A549 (cell line): Measurements from ENCODE around the gene PARG. TPM values are rescaled to one million over a fixed set of nuclear protein-coding genes. Genes with fewer than 3 reads are reported as not detected.

Experiments used
- ATAC-seq, 2 experiments: fragments of 200-7000 bp in 1 of 2; fragments of >200 bp in 1 of 2; cut with Nextera tagmentation in 1 of 2; cut with Tn5 transposase in 1 of 2; 3 replicates each; pipeline versions ENCODE4 v1.8.0 to v1.9.1; 2018 to 2020; ENCODE audit warnings: mild to moderate bottlenecking in 1 of 2, moderate library complexity in 1 of 2
- CTCF ChIA-PET: fragments of 300-600 bp; sonication (Branson Sonifier 250); formaldehyde crosslinking; extraction: SDS; loops from one replicate; lab custom pipeline; 2021; ENCODE audit warnings: antibody characterized with exemption, inconsistent platforms; lab: Yijun Ruan, JAX
- POLR2A ChIA-PET: fragments of 350-600 bp; formaldehyde crosslinking; extraction: SDS; loops from one replicate; lab custom pipeline; 2021; ENCODE audit warnings: antibody characterized with exemption, inconsistent platforms; lab: Yijun Ruan, JAX
- DNase-seq, 2 experiments: peaks; one replicate each; pipeline versions ENCODE4 v3.0.0 to v3.0.0-alpha.2; 2011 to 2016; ENCODE audit warnings: low read depth in 1 of 2, low spot score in 1 of 2
- FAIRE-seq: peaks from 2 replicates; lab custom pipeline; 2011; peaks lifted over from hg19 to GRCh38; lab: Jason Lieb, UNC
- H3K27ac ChIP-seq, 2 experiments: fragments of >200 bp; sonication (Bioruptor Twin); formaldehyde crosslinking; 3 replicates each; pipeline ENCODE4 v1.5.1; 2016 to 2017
- H3K4me1 ChIP-seq: fragments of >200 bp; sonication (Bioruptor Twin); formaldehyde crosslinking; 3 replicates; pipeline ENCODE4 v1.6.1; 2016
- H3K4me2 ChIP-seq: fragments of >200 bp; sonication (Bioruptor Twin); formaldehyde crosslinking; 3 replicates; pipeline ENCODE4 v1.6.1; 2016
- H3K4me3 ChIP-seq: fragments of >200 bp; sonication (Bioruptor Twin); formaldehyde crosslinking; 3 replicates; pipeline ENCODE4 v1.5.1; 2016
- H3K9me3 ChIP-seq: fragments of >200 bp; sonication (Bioruptor Twin); formaldehyde crosslinking; 3 replicates; pipeline ENCODE4 v1.6.1; 2016
- ATOH8 ChIP-seq: fragments of 250-450 bp; sonication (Bioruptor Pico); IDR thresholded peaks from 2 replicates; pipeline ENCODE4 v1.5.0; 2020; ENCODE audit warnings: low read depth, mild to moderate bottlenecking, moderate library complexity
- BHLHE40 ChIP-seq: IDR thresholded peaks from 2 replicates; pipeline ENCODE4 v1.6.1; 2012; ENCODE audit warnings: low read depth, low read length, inconsistent platforms
- CBX8 ChIP-seq: fragments of 200-600 bp; sonication (generic); IDR thresholded peaks from 2 replicates; pipeline ENCODE4 v1.6.1; 2016
- CEBPB ChIP-seq, 2 experiments: fragments of >200 bp in 1 of 2; sonication (Bioruptor Twin) in 1 of 2; formaldehyde crosslinking in 1 of 2; IDR thresholded peaks; 2 replicates each; pipeline ENCODE4 v1.6.1; 2012 to 2016
- CHD2 ChIP-seq: fragments of 150-350 bp; IDR thresholded peaks from 2 replicates; pipeline ENCODE4 v1.6.1; 2014; ENCODE audit warnings: low read length; ENCODE audit not compliant: partially characterized antibody
- CHD4 ChIP-seq: fragments of 200-600 bp; sonication (generic); IDR thresholded peaks from 2 replicates; pipeline ENCODE4 v1.6.1; 2016; ENCODE audit warnings: antibody characterized with exemption, mild to moderate bottlenecking, borderline replicate concordance
- CTCF ChIP-seq: fragments of >200 bp; sonication (Bioruptor Twin); formaldehyde crosslinking; IDR thresholded peaks from 3 replicates; pipeline ENCODE4 v1.5.1; 2016
- EHF ChIP-seq: fragments of 250-450 bp; sonication (Bioruptor Pico); IDR thresholded peaks from 2 replicates; pipeline ENCODE4 v1.5.0; 2020; ENCODE audit warnings: mild to moderate bottlenecking
- EP300 ChIP-seq, 2 experiments: fragments of >200 bp; sonication (Bioruptor Twin); formaldehyde crosslinking; IDR thresholded peaks; 2 replicates in 1 of 2; 3 replicates in 1 of 2; pipeline ENCODE4 v1.6.1; 2016 to 2017
- FOSB ChIP-seq: fragments of 250-450 bp; sonication (Bioruptor Pico); IDR thresholded peaks from 2 replicates; pipeline ENCODE4 v1.5.0; 2020; ENCODE audit warnings: mild to moderate bottlenecking, moderate library complexity
- FOSL2 ChIP-seq, 2 experiments: fragments of 450-650 bp in 1 of 2; fragments of >200 bp in 1 of 2; sonication (Bioruptor Twin) in 1 of 2; formaldehyde crosslinking; IDR thresholded peaks; 2 replicates each; pipeline versions ENCODE4 v1.5.0 to v1.6.1; 2016 to 2020; ENCODE audit warnings: mild to moderate bottlenecking in 1 of 2, moderate library complexity in 1 of 2
- FOXS1 ChIP-seq: fragments of 250-450 bp; sonication (Bioruptor Pico); IDR thresholded peaks from 2 replicates; pipeline ENCODE4 v1.5.0; 2020; ENCODE audit warnings: mild to moderate bottlenecking, moderate library complexity
- GATA3 ChIP-seq: IDR thresholded peaks from 2 replicates; pipeline ENCODE4 v1.6.1; 2012; ENCODE audit warnings: borderline replicate concordance
- HES2 ChIP-seq: fragments of >200 bp; sonication (Bioruptor Twin); formaldehyde crosslinking; IDR thresholded peaks from 2 replicates; pipeline ENCODE4 v1.6.1; 2016
- HMGXB4 ChIP-seq: fragments of 250-450 bp; sonication (Bioruptor Pico); IDR thresholded peaks from 2 replicates; pipeline ENCODE4 v1.5.0; 2021; ENCODE audit warnings: mild to moderate bottlenecking, moderate library complexity, borderline replicate concordance
- HOXB5 ChIP-seq: fragments of 250-450 bp; sonication (Bioruptor Pico); IDR thresholded peaks from 2 replicates; pipeline ENCODE4 v1.5.0; 2020; ENCODE audit warnings: mild to moderate bottlenecking, moderate library complexity
- JUNB ChIP-seq: fragments of >200 bp; sonication (Bioruptor Twin); formaldehyde crosslinking; IDR thresholded peaks from 2 replicates; pipeline ENCODE4 v1.6.1; 2016
- MAX ChIP-seq: IDR thresholded peaks from 2 replicates; pipeline ENCODE4 v1.6.1; 2012
- MAZ ChIP-seq: fragments of 150-350 bp; IDR thresholded peaks from 2 replicates; pipeline ENCODE4 v1.6.1; 2014; ENCODE audit warnings: antibody characterized with exemption, low read depth, low read length, borderline replicate concordance
- NFE2L2 ChIP-seq: fragments of 150-350 bp; conservative IDR thresholded peaks from 2 replicates; pipeline ENCODE4 v1.6.1; 2014; ENCODE audit warnings: low read length
- NPAS2 ChIP-seq: fragments of 250-450 bp; sonication (Bioruptor Pico); IDR thresholded peaks from 2 replicates; pipeline ENCODE4 v1.8.0; 2022; ENCODE audit warnings: mild to moderate bottlenecking, moderate library complexity, borderline replicate concordance
- NR3C1 ChIP-seq: fragments of >200 bp; sonication (Bioruptor Twin); formaldehyde crosslinking; IDR thresholded peaks from 3 replicates; pipeline ENCODE4 v1.6.1; 2017
- POLR2AphosphoS2 ChIP-seq: conservative IDR thresholded peaks from 2 replicates; pipeline ENCODE4 v1.6.1; 2012; ENCODE audit warnings: low read length, improper control_type of control experiment, inconsistent platforms
- RARB ChIP-seq: fragments of 250-450 bp; sonication (Bioruptor Pico); IDR thresholded peaks from 2 replicates; pipeline ENCODE4 v1.8.0; 2021; ENCODE audit warnings: mild to moderate bottlenecking, moderate library complexity
- REST ChIP-seq: fragments of 200-600 bp; sonication (generic); IDR thresholded peaks from 2 replicates; pipeline ENCODE4 v1.6.1; 2016; ENCODE audit warnings: antibody characterized with exemption, mild to moderate bottlenecking, moderate library complexity
- RFX5 ChIP-seq: fragments of 450-650 bp; IDR thresholded peaks from 2 replicates; pipeline ENCODE4 v1.7.1; 2014; ENCODE audit warnings: antibody characterized with exemption, mild to moderate bottlenecking, moderate library complexity
- RNF2 ChIP-seq: fragments of 200-600 bp; sonication (generic); IDR thresholded peaks from 2 replicates; pipeline ENCODE4 v1.6.1; 2016; ENCODE audit warnings: low read depth, mild to moderate bottlenecking, antibody characterized with exemption, moderate library complexity, borderline replicate concordance
- SMC3 ChIP-seq: fragments of >200 bp; sonication (Bioruptor Twin); formaldehyde crosslinking; IDR thresholded peaks from 3 replicates; pipeline ENCODE4 v1.6.1; 2018; ENCODE audit warnings: inconsistent platforms
- SREBF2 ChIP-seq: fragments of 450-650 bp; IDR thresholded peaks from 2 replicates; pipeline ENCODE4 v1.6.1; 2014; ENCODE audit warnings: mild to moderate bottlenecking, moderate library complexity
- ZC3H11A ChIP-seq: fragments of 450-650 bp; IDR thresholded peaks from 2 replicates; pipeline ENCODE4 v1.6.1; 2014; ENCODE audit warnings: antibody characterized with exemption, mild to moderate bottlenecking
- WGBS: methylation state at CpG from one replicate; pipeline ENCODE4 v1.1.6; 2017; ENCODE audit errors: missing lambda C conversion rate; 5-methylcytosine and 5-hydroxymethylcytosine counted together
- polyA plus RNA-seq, 4 experiments: library from polyadenylated mRNA; depleted of rRNA in 3 of 4; stranded (reverse); fragments of >200 nt; fragmentation: RNase III in 1 of 4; extraction: RNeasy Plus Mini Kit Qiagen cat#74134 plus additional on column Dnase treatment in 1 of 4; gene quantifications; 2 replicates in 3 of 4; 3 replicates in 1 of 4; pipeline ENCODE4 v1.2.3, GENCODE V29; 2011 to 2017

PARG gene
- polyA plus RNA-seq, 2 of the 4 experiments (the other 2 are of a cell fraction) = 22.7 to 24.0 TPM

- H3K27ac ChIP-seq = no peak overlapping the region; a peak in 1 of 6 replicates
- no peak for ATAC-seq
- no peak for TF ChIP-seq POLR2AphosphoS2
- no peak for TF ChIP-seq JUNB
- no peak for TF ChIP-seq BHLHE40
- TF ChIP-seq CHD2 = no peak
- TF ChIP-seq HMGXB4 (CRISPR knock-in tag) = no peak
- no peak for TF ChIP-seq NPAS2
- TF ChIP-seq NR3C1 = no peak
- no peak for TF ChIP-seq NFE2L2
- TF ChIP-seq RNF2 = no peak
- TF ChIP-seq RARB (CRISPR knock-in tag) = no peak
- TF ChIP-seq REST = no peak
- no peak for TF ChIP-seq MAX
- TF ChIP-seq FOXS1 = no peak
- no peak for TF ChIP-seq CEBPB (IDR thresholded peaks at IDR 0.05)
- no peak for TF ChIP-seq CHD4
- no peak for TF ChIP-seq EHF (CRISPR knock-in tag)
- no peak for DNase-seq
- CTCF ChIA-PET = interaction anchor here (1.1 kb wide), 1 partner anchor 14 kb away, joined by 3 read pairs; no protein-coding TSS in a partner anchor
- POLR2A ChIA-PET = no interaction called here
- no peak overlapping the region for H3K4me3 ChIP-seq
- H3K4me1 ChIP-seq = peaks cover 38% of the 10 kb centered on the region
- 91% methylated on average over 11 of the region's 11 CpGs for WGBS
- FAIRE-seq = no peak
- no peak overlapping the region for H3K4me2 ChIP-seq
- H3K9me3 ChIP-seq = no peaks in the 10 kb centered on the region
These were observed 100.1 kb downstream of the PARG start for GRCh38 chr10:49841615-49842332.

GRCh38 chr10:49837685-49838084, 104.1 kb downstream of the PARG start:
- POLR2A ChIA-PET = no interaction called here
- H3K27ac ChIP-seq = peak overlapping the region; percentile 80 to 83
- DNase-seq = no peak
- FAIRE-seq = no peak
- WGBS = 12% methylated on average over 1 of the region's 1 CpG
- no peaks in the 10 kb centered on the region for H3K9me3 ChIP-seq
- peak overlapping the region; percentile 95 for H3K4me2 ChIP-seq
- H3K4me1 ChIP-seq = peaks cover 27% of the 10 kb centered on the region
- no peak overlapping the region for H3K4me3 ChIP-seq
- peak in 1 of 2 experiments; percentile 56; a peak in 3 of 6 replicates for ATAC-seq
- CTCF ChIA-PET = no interaction called here
- TF ChIP-seq CTCF (no peak), GATA3 (no peak), FOSB (CRISPR knock-in tag) (no peak), HES2 (no peak), SMC3 (no peak), CBX8 (no peak), ZC3H11A (no peak), HOXB5 (no peak), FOSL2 (IDR thresholded peaks at IDR 0.05) (no peak), FOSL2 (CRISPR knock-in tag; IDR thresholded peaks at IDR 0.05) (no peak), ATOH8 (CRISPR knock-in tag) (no peak), EP300 (IDR thresholded peaks at IDR 0.05) (no peak), MAX (no peak), POLR2AphosphoS2 (no peak), RFX5 (no peak), SREBF2 (no peak), MAZ (no peak)
